Measurements from ENCODE around the gene GRM4. TPM values are rescaled to one million over a fixed set of nuclear protein-coding genes. Genes with fewer than 3 reads are reported as not detected.
A peak's percentile ranks its signal among the peaks of the same experiment; 100 is the strongest.
"Not testable (repeated sequence)": the region's sequence is repeated elsewhere in the genome, so short reads cannot be mapped to it uniquely, and the experiment has no call there.

Gene GRM4
- not detected for total RNA-seq

DNA sequence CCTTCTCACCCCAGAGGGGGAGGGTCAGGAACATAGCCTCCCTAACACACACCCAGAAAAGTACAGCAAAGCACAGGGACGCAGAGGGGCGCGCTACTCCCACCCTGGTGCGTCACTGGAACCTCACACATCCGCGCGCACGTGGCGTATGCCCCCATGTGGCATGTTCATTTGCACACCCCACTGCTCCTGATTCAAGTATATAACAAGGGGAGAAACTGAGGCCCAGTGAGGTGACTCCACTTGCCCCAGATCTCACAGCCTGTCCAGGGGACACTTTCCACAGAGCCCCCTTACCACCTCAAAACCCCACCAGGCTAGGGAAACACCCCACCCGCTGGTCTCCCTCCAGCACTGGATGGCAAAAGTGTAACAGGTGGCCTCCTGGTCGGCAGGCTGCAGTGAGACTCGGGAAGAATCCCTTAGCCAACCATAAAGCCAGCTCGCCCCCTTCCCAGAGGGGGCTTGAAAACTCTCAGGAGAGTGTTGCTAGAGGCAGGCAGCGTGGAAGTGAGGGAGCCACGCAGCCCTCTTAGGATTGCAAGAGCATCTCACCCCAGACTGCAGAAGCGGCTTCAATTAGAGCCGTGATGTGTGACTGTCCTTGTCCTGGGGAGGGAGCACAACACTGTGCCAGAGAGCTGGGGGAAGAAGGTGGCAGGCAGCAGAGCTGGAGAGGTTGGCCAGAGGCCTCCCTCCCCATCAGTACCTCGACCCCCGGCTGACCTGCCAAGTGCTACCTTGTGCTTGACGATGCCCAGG lies at the start of gene GRM4:
Gene GRM4, minus strand, starts transcription at position 67 of the 762 bp plus-strand sequence. CDS start 12,591 bp downstream, outside the sequence.
- no peak for DNase-seq

- DNase-seq = no peak
Observed at GRCh38 chr6:34194772-34195171, 48.9 kb upstream of the GRM4 start.

GRCh38 chr6:34190504-34191122 lies 44.7 kb upstream of the GRM4 start:
- no peak for DNase-seq

- no peak for DNase-seq
Observed at GRCh38 chr6:34189806-34190503, 44.1 kb upstream of the GRM4 start.

- DNase-seq = not testable (repeated sequence)
Observed at GRCh38 chr6:34184726-34185125, 38.8 kb upstream of the GRM4 start.

DNA sequence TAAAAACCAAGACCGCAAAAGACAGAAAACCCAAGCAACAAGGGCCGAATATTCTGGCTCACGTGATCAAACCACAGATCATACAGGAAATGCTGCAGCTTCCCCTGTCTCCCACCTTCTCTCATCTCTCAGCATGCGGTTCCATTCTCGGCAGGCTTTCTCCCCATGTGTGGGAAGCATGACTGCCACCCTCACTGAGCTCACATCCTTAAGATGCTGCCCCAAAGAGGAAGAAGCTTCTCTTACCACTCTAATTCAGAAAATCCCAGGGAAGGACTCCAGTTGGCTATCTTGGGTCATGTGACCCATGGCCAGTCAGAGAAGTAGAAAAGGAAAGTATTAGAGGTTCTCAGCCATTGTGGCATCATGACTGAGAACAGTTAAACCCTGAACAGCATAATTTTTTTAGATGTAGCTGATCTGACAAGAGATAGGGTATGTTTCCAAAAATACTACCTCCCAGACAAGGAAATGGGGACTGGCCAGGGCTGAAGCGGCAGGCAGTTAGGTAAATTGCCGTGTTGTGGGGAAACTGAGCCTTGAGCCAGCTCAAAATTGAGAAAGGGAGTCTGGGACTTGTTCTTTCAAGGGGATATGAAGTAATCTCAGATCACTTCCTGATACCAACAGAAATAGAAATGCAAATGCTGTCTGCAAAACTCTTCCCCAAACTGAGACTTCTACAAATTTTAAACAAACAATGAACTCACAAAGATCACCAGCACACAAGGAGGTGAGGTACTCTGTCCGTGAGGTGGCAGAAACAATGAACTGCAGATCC lies 37.1 kb upstream of the GRM4 start:
- peak; percentile 52 for DNase-seq

DNA sequence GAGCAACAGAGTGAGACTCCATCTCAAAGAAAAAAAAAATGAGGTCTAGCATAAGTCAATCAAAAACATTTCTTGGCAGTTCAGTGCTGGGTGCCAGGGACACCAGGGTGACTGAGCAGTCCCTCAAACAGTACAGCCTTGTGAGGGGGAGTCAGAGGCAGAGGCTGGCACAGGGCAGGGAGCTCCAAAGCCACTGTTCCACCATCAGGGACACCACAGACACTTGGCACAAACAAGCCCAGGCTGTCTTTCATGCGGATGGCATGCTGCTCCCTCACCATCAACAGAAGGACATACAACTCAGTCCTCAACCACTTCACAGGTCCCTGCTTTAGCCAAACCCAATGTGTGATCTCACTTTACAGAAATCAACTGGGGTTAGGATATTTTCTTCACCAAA lies 36.0 kb upstream of the GRM4 start:
- no peak for DNase-seq

GRCh38 chr6:34179106-34179720 lies 33.3 kb upstream of the GRM4 start:
- DNase-seq = no peak

- DNase-seq = no peak
Observed at GRCh38 chr6:34178357-34179105, 32.6 kb upstream of the GRM4 start.

DNA sequence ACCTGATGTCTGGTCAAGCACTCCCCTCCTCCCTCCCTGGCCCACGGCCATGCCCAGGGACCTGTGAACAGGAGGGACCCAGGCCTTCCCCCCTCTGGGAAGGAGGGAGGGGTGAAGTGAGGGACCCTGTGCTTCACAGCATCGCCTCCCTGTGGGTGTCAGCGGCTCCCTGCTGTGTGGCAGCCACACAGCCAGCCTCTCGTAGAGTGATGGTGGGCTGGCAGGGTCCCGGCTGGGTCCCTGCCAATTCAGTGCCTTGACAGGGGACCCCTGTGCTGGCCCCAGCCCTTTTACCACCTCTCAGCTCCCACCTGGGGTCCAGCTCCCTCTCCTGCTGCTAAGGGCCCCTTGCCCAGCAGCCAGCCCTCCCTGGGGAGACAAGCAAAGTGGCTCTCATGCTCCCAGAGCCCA lies 31.3 kb upstream of the GRM4 start:
- DNase-seq = no peak

DNA sequence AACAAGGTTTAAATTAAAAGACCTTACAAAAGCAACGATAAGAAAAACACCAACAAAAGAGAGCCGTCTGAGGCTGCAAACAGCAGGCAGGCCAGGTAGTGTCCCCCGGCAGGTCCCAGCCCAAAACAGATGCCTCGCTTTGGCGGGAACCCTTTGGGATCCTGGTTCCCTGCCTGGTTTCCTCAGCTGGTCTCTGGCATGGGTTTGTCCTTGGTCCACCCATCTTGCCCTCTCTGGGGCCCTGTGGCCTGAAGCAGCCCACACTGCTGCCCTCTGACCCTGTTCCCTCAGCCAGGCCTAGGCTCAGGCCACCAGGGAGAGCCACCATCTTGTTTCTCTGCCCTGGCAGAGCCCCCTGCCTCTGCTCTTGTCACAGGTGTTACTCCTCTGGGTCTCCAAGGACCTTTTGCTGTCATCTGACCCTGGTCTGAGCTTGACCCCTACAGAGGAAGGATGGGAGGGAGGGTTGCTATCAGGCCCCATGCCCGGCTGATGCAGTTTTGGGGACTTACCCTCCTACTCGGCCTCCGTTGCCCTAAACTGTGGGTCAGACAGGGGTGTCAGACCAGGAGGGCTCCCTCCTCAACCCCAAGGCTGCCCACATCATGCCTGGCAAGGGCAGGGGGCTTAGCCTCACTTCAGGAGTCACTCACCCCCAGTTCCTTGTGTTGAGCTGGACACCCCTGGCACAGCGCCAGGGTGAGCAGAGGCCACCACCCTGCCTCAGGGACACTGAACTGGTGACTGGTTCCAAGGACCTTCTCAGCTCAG lies 30.6 kb upstream of the GRM4 start:
- no peak for DNase-seq

GRCh38 chr6:34174846-34175399 lies 29.0 kb upstream of the GRM4 start:
- DNase-seq = no peak

GRCh38 chr6:34172961-34173775 lies 27.3 kb upstream of the GRM4 start:
- no peak for DNase-seq

DNA sequence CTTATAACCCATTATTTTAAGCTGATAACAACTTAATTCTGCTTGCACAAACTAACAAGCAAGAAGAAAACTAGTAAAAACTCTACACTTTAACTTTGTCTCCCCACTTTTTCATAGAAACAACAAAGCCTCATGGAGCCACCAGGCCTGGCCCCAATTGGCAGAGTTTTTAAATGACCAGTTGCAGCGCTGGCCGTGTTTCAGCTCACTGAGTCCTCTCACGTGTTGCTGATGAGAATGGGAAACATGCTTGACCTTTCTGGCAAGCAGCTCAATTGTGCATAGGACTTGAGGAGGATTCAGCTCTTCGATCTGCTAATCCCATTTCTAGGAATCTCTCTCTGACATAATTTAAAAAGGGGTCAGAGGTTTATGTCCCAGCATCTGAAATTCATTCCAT lies 24.5 kb upstream of the GRM4 start:
- no peak for DNase-seq

- no peak for DNase-seq
Observed at GRCh38 chr6:34169897-34170296, 24.0 kb upstream of the GRM4 start.

DNA sequence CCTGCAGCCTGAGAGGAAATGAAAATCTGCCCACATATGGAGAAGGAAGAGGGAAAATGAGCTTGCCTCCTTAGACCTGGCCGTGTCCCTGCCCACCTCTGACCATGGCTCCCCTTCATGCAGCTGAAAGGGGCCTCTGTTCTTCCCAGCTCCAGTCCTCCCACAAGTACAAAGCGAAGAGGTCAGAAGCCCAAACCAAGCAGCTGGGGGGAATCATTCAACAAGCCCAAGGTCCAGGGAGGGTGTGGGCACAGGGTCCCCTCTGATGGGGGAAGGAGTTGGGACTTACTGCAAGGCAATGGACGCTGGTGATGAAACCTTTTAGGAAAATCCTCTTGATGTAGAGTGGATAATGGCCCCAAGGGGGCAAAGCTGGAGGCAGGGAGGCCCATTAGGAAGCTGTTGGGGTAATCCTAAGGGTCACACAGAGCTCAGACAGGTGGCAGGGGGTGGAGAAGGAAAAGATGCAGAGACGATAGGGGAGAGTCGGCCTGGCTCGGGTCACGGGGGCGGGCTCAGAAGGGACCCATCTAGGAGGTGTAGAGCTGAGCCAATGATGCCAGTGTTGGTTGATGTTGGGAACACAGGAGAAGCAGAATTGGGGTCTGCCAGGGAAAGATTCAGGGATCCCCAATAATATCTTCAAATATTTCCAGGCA lies 16.1 kb upstream of the GRM4 start:
- DNase-seq = no peak

GRCh38 chr6:34159844-34160243 lies 14.0 kb upstream of the GRM4 start:
- DNase-seq = no peak

DNA sequence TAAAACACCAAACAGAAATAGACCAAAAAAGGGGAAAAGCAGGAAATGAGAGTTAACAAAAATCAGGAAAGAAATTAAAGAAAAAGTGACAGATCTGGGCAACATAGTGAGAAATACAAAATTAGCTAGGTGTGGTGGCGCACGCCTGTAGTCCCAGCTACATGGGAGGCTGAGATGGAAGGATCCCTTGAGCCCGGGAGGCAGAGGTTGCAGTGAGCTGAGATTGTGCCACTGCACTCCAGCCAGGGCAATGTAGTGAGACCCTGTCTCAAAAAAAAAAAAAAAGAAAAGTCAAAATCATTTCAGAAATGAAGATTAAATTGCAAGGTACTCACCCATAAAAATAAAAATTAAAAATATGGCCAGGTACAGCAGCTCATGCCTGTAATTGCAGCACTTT lies 13.0 kb upstream of the GRM4 start:
- DNase-seq = no peak

- DNase-seq = no peak
Observed at GRCh38 chr6:34157851-34158250, 12.0 kb upstream of the GRM4 start.

All from effector CD4-positive, alpha-beta T cell (primary cell).